NB4 (cell line): ENCODE measurements around the gene SPON1.

Experiments used
- CTCF ChIP-seq: IDR thresholded peaks from one replicate; pipeline ENCODE4 v1.5.1; 2012; ENCODE audit warnings: low read depth, low read length
- POLR2A ChIP-seq: IDR thresholded peaks from 2 replicates; pipeline ENCODE4 v1.6.1; 2011; ENCODE audit warnings: mild to moderate bottlenecking; ENCODE audit not compliant: insufficient read length; ENCODE audit errors: extremely low read depth

- TF ChIP-seq CTCF (no peak), POLR2A (no peak)
These were observed 343.1 kb downstream of the SPON1 start for GRCh38 chr11:14305649-14306048.
